GM18499 (cell line): ENCODE results near the gene PRMT9.

Experiments
- ATAC-seq: cut with Tn5 transposase; IDR thresholded peaks from one replicate; pipeline ENCODE4 v1.9.1; 2021; ENCODE audit warnings: moderate number of reproducible peaks; ENCODE audit not compliant: insufficient read depth, unreplicated experiment

The PRMT9 gene

DNA sequence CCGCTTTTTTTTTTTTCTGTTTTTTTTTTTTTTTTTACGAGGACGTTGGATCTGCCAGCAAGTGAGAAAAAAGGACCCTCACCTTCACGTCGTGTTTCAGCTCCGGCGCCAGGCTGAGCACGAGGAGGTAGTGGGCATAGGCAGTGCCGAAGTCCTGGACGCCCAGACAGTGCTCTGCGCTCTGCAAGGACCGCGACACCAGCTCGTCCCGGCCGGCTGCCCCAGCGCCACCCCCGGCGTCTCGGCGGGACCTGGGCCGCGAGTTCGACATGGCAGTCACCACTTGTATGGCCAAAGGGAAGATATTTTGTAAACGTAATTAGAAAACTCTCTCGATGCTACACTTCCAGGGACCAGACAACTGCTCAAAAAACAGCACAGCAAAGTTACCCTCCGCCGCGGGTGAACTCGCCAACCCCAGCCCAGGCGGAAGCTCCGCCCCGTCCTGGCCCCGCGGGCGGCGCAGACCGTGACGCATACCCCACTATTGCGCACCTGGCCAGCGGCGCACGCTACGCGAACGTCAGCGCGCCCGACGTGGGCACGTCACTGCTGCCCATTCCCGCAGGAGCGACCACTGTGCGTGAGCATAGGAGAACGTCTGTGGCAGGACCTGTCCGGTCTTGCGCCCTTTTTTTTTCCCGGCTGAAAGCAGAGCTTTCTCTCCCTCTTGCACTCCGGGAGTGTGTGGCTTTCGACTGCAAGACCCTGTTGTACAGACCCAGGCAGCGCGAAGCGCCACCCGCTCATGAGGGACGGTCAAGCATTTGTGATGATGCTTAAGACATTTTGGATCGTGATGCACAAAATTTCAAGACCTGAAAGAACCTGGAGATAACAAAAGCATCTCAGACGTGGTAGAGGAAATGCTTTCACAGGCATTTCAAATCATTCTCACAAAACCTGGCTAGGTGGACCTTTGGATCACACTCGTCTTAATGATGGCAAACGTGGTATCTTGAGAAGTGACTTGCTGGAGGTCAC, at the start of gene PRMT9:
TSS of gene PRMT9 (minus strand) at position 447 of the 984 bp plus-strand sequence. CDS start at position 271, 176 bp downstream.
- ATAC-seq, result peak; percentile 98

DNA sequence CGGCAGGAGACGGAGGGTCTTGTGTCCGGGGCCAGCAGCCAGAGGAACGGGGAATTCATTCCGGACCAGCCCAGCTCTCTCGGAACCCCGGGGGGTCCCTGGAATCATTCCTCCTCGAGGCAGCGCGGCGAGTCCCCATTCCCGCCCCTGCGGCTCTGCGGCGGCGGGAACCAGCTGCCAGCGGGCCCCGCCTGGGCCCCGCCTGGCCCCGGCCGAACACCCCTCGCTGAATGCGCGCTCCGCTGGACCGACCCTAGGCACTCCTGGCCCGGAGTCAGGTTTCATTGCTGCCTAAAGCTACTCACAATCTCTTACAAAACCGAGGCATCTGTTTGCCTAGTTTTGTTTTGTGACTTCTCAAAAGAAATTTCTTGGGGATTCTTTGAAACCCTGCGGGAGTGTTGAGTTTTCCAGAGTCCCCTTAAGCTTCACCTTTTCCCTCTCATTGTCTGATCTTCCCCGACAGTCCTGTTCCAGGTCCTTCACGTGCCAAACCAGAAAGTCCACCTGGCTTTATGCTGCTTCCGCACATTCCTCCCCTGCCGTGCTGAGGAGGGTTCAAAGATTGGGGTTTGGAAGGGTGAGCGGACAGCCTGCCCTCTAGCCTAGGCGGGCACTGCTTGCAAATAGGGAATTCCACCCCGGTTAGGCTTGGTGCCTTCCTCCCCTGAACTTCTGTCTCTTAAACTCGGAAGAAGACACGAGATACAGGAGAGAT, 48.7 kb upstream of the PRMT9 start:
- ATAC-seq, result no peak

DNA sequence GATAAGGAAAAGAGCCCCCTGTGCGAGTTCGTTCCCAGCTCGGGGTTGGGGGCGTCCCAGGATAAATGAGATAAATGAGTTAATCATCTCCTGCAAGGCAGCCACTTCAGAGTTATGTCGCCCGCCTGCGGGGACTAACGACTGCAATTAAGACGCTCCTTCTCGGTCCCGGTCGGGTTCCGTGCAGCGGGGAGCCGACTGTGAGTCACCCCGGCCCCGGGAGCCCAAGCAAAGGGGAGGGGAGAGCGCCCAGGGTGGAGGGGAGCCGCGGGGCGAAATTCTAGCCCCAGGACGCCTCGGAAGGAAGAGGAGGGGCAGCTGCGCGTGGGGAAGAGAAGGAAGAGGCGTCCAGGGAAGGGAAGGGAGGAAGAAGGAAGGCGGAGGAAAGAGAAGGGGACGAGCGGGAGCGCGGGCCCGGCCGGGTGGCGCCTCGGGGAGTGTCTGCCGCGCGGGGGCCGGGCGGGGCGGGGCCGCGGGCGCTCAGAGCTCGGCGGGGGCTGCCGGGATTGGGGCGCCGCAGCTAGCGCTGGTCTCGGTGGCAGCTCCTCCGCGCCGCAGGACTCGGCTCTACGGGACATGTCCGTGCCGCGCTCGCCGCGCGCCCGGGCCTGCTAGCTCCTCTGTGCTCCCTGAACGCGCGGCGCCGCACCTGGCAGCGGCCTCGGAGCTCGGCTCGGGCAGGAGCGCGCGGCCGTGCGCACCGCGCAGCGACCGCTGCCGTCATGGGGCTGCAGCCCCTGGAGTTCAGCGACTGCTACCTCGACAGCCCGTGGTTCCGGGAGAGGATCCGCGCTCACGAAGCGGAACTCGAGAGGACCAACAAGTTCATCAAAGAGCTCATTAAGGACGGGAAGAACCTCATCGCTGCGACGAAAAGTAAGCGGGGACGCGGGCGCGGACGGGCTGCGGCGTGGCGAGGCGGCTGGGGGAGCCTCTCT, 47.9 kb upstream of the PRMT9 start, which contains the start of gene ARHGAP10:
TSS of gene ARHGAP10 (plus strand) at position 509 of the 938 bp plus-strand sequence. CDS start at position 723, 214 bp downstream.
- peak; percentile 33 for ATAC-seq

DNA sequence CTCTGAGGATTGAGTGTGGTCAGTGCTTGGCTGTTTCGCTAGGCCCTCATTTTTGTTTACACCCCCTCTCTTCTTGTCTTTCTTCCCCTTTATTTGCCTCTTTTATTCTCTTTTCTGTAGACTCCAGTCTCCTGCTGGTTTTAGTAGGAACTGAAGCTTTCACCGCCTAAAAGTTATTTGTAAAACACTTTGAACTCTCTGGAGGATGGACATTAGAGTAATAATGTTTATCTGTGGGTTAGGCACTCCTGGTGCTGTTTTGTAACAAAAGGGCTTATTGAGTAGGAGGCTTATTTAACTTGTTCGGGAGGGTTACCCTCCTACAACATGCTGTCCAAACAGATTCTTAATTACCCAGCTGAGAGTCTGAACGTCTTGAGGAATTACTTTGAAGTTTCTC, 46.4 kb upstream of the PRMT9 start:
- ATAC-seq, result no peak

DNA sequence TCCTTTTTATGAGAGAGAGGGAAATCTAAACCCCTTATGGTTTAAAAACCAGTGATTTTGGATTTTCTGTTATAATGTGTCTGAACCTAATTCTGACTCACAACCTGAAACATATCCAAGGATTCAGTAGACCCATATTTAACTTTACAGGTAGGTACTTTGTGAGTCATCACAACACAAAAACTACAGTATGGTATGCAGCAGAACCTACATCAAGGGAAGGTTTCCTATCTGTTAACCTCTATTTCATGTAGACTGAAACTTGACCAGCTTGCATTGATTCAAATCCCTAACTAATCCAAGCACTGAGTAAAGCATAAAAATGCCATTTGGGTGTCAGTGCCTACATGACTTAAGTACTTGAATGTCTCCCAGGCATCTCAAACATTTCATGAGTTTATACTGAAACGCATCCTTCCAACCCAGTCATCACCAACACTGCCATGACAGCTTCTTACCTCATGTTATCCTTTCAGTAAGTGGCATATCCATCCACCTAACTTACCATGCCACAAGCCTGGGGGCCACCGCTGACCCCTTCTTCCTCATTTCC, 43.6 kb upstream of the PRMT9 start:
- no peak for ATAC-seq

DNA sequence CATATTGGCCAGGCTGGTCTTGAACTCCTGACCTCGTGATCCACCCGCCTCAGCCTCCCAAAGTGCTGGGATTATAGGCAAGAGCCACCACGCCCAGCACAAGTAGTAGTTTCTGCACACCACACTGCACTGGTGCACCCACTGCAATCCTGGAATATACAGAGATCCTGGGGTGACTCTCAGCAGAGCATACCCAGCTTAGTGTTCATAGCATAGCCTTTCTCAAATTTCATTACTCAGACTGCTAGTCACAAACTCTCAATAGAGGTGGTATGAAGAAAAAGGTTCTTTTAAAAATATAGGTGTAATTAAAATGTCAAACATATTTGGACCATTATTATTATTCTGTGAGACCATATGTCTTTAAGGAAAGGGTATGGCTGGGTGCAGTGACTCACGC, 41.7 kb upstream of the PRMT9 start:
- ATAC-seq, result no peak

DNA sequence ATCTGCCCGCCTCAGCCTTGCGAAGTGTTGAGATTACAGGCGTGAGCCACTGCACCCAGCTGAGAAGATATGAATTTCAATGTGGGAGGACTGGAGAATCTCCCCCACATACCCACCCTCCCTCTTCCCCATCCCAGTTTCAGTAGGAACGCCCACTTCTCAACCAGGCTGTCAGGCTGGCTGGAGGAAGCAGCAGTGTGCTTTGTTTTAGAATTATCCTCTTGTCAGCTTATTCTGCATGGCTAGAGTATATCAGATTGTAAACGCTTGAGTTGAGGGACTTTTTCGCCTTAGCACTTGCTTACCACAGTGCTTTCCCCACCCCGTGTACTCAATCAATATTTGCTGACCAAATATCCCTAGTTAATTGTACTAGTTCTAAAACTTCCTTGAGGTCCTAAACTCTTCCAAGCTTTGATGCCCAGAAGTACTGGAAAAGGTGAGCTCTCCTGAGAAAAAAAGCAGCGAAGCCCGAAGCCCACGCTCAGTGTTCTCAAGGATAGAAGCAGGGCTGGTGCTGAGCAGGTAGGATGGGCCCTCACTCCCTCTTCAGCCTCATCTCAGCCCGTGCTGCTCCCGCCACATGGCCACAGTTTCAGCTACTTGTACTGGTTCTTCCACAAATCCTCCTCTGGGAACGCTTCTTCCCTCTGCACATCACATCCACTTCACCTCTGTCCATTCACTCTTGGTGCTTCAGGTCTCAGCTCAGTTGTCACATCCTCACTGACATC, 40.7 kb upstream of the PRMT9 start:
- ATAC-seq, result no peak

DNA sequence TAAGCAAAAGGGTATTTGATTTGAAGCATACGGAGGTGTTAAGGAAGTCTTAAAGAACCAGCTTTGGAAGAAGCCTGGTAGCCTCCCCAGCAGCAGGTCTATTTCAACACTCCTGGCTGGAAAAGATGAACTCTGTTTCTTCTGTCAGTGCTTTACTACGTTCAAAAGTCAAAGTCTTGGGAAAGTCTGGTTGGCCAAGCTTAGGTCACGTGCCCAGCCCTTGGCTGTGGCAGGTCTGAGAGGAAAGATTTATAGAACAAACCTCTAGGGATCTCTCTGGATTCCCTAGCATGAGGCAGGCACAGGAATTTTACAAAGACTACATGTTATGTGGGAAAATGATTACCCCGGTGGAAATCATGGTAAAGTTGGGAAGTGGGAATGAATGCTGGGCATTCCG, 39.4 kb upstream of the PRMT9 start:
- ATAC-seq, result no peak

DNA sequence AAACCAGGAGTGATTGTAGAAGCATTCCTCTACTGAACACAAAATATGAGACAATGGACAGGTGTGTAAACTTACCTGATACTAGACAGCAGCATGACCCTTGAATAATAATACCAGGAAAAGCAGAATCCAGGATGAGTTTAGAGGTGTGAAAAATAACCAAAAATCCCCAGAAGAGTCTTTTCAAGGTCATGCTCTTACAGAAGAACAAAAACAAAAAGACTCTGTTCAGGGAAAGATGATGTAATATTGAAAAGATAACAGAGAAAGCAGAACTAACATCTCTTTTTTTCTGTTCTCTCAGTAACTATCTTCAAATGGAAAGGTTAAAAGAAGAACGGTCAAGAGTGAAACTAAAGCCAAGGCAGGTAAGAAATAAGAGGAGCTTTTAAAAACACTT, 33.9 kb upstream of the PRMT9 start:
- ATAC-seq, result peak; percentile 87

DNA sequence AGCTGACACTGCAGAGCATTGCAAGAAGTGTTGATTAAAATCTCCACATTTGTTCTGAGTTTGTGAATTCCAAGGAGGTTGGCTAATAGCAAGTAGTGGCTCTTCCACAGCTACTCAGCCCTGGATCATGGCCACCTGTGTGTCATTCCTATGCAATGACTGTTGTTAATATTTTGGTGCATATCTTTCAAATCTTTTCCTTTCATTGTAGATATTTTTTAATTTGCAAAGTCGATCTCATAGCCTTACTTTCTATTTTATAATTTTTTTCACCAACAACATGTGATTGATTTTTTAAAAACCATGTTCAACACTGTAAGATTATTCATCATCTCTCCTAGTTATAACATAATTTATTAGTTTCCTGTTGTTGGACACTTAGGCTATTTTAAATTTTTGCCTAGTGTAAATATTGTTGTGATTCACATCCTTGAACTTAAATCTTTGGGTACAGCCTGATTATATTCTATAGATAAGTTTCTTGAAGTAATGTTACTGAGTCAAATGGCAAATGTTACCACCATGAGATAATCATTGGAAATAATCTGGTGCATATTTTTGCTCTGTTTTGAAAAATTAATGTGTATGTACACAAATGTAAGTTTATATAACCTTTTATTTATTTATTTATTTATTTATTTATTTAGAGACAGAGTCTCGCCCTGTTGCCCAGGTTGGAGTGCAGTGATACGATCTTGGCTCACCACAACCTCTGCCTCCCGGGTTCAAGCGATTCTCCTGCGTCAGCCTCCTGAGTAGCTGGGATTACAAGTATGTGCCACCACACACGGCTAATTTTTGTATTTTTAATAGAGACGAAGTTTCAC, 30.8 kb upstream of the PRMT9 start:
- ATAC-seq, result no peak

DNA sequence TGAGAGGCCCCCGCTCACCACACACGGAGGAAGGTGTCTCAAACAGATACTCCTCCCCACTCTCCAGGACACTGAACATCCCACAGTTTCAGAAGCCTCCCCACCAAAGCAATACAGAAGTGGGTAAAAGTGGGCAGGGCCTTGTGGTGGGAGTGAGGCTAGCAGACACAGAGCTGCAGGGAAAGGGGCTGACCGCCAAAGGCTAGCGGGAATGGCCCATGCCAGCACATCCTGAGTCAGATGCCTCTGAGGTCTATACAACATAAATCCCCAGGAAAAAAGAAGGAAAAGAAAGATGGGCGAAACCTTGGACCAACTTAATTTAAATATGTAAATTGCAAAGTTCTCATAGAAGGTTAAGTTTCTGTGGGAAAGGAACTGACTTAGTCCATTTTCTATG, 26.0 kb upstream of the PRMT9 start:
- no peak for ATAC-seq

DNA sequence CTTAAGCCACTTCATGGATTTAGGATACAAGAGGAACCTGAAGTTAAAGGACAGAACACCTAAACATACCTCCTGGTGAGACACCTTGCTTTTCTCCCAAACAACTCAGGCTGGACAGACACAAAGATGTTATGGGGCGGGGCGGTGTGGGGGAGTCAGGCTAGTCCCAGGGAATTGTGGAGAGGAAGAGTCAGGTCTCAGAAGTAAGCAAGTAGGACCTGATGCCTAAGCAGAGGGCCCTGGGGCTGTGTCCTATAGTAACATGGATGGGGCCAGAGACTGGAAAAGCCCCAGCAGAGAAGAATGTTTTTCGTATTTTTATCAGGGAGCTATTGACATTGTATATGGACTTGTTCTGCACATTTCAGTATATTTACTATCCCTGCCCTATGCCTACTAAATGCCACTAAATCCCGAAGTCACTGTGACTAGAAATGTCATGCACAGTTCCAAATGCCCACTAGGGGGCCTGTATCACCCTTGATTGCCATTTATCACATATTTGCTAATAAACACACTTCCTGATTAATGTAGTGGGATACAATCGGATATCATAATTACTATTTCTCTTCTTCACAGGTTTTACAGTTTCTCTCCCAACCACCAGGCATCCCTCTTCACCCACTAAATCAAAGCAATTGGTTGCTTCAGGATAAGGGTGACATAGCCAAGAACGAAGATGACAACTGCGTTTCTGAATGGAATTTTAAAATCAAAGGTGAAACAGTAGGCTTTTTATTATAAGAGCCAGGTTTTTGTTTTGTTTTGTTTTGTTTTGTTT, 24.1 kb upstream of the PRMT9 start:
- ATAC-seq, result no peak

DNA sequence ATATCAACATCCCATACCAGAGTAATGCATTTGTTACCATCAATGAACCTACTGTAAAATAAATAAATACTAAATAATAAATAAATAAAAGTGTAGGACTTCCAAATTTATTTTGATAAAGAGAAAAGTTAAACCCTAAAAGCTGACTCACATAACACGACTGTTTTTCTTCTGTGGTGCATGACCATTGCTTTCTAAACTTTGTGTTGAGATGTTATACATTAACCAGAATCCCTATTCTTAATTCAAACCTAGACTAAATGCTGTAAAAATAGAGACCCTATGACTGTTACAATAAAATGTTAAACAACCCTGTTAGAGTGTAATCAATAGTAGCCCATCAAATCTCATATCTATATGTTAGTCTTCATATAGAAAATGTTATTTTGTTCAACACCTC, 20.9 kb upstream of the PRMT9 start:
- no peak for ATAC-seq

DNA sequence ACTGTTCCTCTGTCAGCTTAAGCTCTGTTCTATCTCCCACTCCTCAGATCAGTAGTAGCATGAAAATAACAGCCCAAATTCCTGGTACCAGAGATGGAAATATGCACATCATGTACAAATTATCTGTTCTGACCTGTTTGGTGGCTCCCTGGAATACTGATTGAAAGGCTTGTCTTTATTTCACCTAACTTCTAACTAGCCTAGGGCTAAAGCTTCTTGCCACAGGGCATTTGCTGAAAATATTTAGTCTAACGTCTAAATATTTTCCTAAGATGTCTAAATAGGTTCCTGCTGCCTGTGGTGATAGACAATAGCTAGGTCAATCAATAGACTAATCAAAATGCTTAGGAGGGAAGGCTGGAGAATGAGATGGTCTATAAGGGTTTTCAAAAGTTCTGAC, 12.9 kb upstream of the PRMT9 start:
- no peak for ATAC-seq

DNA sequence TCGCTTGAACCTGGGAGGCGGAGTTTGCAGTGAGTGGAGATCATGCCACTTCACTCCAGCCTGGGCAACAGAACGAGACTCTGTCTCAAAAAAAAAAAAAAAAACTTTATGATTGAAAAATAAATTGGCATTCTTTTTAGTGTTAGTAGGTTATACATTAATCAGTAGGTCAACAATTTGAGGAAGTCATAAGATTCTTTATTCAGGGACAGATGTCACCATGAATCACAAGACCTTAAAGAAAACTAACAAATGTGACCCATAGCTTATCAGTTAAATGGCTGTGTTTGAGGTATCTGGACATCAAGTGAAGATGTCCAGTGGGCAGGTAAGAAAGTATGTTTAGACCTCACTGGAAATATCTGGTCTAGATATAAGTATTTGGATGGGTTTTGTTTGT, 9.3 kb upstream of the PRMT9 start:
- ATAC-seq, result no peak

DNA sequence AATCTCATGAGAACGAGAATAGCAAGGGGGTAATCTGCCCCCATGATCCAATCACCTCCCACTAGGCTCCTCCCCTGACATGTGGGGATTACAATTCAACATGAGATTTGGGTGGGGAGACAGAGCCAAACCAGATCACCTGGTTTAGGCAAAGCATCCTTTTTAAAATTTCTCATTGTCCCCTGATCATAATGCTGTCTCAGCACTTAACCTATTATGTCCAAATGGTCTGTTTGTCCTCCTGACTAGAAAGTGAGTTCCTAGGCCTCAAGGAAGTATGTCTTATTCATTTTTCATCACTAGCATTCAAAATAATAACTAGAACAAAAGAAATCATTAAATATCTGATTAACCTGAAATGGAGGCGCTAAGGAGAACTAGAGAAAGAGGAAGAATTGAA, 7.9 kb upstream of the PRMT9 start:
- ATAC-seq, result no peak

DNA sequence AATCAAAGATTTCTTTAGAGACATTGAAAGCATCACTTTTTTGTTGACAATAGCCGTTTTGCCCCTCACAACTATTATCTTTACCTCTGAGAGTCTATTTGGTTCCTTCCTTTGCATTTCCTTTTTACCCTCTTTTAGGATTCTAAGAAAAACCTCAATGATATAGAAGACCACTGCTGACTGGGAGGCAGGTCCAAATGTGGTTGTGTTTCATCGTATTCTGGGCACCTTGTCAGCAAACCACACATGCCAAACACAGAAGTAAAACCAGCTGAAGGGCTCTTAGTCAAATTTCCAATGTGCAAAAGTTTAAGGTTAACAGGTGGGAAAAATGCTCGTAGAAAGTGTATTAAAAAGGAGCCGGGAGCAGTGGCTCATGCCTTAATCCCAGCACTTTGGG, 5.1 kb upstream of the PRMT9 start:
- ATAC-seq, result no peak

DNA sequence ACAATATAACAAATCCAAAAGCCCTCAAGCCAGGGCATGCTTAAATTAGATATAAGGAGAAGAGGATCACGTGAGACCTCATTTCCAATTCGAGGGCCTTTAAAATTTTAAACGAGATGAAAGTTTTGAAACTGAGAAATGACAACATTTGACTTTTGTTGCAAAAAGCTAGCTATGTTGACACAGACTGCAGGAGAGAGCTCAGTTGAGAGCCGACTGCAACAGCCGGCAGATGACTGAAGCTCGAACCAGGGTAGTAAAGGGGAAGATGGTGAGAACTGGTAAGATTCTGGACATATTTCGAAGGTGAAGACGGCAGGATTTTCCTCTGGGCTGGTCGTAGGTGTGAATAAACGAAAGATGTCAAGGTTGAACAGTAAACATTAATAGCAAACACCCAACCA, 773 bp downstream of the PRMT9 start:
- ATAC-seq, result no peak
